Astrocyte (in vitro differentiated cells and primary cell): Measurements from ENCODE around the gene DNAJC9.

Experiments used
- EZH2 ChIP-seq: IDR thresholded peaks from 2 replicates; pipeline ENCODE4 v1.6.1; 2012; ENCODE audit warnings: mild to moderate bottlenecking, low read length, inconsistent platforms; ENCODE audit not compliant: insufficient read depth
- TF ChIP-seq, protein P1 (sequence below): IDR thresholded peaks from 2 replicates; pipeline ENCODE4 v1.5.1; 2011; ENCODE audit warnings: low read depth, mild to moderate bottlenecking, inconsistent platforms, low read length, moderate library complexity; ENCODE audit not compliant: insufficient read depth

DNA sequence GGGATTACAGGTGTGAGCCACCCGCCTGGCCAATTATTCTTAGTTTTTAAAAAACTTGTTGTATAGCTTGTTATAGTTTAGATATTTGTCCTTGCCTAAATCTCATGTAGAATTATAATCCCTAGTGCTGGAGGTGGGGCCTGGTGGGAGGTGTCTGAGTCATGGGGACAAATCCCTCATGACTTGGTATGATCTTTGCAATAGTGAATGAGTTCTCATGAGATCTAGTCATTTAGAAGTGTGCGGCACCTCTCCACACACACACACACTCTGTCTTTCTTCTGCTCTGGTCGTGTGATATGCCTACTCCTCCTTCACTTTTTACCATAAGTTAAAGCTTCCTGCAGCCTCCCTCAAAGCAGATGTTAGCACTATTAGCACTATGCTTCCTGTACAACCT lies 42.0 kb downstream of the DNAJC9 start:
- TF ChIP-seq, protein P1, sequence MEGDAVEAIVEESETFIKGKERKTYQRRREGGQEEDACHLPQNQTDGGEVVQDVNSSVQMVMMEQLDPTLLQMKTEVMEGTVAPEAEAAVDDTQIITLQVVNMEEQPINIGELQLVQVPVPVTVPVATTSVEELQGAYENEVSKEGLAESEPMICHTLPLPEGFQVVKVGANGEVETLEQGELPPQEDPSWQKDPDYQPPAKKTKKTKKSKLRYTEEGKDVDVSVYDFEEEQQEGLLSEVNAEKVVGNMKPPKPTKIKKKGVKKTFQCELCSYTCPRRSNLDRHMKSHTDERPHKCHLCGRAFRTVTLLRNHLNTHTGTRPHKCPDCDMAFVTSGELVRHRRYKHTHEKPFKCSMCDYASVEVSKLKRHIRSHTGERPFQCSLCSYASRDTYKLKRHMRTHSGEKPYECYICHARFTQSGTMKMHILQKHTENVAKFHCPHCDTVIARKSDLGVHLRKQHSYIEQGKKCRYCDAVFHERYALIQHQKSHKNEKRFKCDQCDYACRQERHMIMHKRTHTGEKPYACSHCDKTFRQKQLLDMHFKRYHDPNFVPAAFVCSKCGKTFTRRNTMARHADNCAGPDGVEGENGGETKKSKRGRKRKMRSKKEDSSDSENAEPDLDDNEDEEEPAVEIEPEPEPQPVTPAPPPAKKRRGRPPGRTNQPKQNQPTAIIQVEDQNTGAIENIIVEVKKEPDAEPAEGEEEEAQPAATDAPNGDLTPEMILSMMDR = no peak
- no peak for TF ChIP-seq EZH2
